GM19035 (cell line): ENCODE data around the gene BNC1.
"Not testable (repeated sequence)": the region's sequence is repeated elsewhere in the genome, so short reads cannot be mapped to it uniquely, and the experiment has no call there.

Source experiments
- ATAC-seq: cut with Tn5 transposase; IDR thresholded peaks from one replicate; pipeline ENCODE4 v1.9.1; 2021; ENCODE audit not compliant: unreplicated experiment

Gene BNC1

DNA sequence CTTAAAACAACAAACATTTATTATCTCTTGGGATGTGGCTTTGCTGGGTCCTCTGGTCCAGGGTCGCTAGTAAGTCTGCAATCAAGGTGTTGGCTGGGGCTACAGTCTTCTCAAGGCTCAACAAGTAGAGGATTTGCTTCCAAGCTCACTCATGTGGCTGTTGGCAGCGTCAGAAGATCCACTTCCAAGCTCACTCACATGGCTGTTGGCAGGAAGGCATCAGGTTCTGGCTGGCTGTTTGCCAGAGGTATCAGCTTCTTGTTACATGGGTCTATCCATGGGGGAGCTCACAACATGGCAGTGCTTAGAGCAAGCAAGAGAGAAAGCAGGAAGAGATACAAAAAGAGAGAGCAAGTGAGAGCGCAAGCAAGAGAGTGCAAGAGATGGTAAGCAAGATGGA, 15.0 kb upstream of the BNC1 start:
- ATAC-seq = no peak

DNA sequence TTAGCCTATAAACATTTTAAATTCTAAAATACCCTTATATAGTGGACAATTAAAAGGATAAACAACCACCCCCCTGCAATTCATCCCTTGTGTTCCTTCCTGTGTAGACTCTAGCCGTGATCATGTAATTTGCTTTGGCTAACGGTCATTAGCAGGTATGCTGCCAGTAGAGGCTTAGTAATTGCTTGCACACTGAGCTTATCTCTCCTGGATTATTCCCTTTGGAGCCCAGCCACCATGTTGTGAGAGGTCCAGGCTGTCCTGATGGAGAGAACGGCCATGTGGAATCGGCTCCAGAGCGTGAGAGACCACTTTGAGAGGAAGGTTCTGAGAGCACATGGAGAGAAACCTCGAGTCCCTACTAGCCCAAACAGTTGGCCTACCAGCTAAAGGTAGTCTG, 11.0 kb upstream of the BNC1 start:
- no peak for ATAC-seq

DNA sequence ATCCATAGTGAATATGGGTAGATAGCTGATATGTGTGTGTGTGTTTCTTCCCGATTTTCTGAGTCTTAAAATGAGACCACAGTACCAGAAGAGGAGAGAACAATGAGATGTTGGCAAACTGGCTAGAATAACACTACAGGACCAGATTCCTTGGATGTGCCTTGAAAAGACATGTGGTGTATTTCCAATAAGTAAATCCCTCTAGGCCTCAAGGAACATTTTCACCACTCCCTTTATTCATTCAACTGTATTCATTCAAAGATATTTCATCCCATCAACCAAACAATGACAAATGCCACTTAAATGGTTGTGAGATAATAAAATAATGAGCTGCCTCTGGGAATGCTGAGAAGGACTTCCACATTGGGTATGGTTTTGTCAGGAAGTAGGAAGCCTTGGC, 8.7 kb upstream of the BNC1 start:
- ATAC-seq = no peak

DNA sequence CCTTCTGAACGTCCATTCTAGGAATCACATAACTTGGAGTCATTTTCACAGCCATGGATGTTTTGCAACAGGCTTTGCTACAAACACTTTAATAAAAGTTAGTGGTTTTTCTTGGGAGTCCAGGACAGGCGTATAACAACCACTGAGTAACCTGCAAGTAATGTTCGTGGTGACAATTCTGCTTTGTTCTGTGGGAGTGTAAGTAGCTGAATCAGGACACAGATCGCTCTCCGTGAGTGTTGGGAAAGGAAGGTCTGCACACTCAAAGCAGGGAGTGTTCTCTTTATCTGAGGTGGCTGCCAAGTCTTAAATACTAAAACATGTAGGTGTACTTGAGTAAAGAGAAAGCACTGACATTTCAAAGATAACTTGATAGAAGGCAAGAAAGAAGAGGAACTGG, 7.9 kb upstream of the BNC1 start:
- ATAC-seq = no peak

DNA sequence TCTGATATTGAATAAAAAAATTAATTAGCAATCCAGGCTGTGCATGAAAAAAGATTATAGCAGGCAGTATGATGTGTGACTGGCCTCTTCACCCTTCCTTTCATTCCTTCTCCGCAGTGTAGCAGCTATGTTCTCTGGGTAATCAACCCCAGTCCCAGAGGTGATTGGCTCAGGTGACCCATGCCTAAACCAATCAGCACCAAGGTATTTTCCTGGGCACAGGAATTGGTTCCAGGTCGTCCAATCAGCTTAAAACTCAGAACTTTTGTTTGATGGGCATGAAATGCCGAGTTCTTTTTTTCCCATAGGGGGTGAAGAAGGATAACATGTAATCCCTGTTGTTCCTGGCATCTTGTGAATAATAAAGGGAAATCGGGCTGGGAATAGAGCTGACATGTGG, 5.8 kb upstream of the BNC1 start:
- no peak for ATAC-seq

DNA sequence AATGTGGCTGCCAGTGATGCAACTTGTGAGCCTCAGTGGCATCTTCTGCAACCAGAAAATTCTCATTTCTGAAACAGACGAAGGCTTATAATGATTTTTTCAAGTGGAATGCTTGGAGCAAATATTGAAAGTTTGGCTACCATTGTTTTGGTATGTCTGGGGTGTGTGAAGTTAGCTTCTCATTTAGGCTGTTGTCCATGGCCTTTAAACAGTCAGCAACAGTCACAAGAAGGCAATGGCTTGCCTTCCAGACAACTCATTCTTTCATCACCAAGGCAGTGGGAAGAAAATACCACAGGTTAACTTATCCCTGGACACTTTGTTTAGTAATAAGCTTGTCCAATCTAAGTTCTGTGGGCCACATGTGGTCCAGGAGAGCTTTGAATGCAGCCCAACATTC, 4.7 kb upstream of the BNC1 start:
- no peak for ATAC-seq

DNA sequence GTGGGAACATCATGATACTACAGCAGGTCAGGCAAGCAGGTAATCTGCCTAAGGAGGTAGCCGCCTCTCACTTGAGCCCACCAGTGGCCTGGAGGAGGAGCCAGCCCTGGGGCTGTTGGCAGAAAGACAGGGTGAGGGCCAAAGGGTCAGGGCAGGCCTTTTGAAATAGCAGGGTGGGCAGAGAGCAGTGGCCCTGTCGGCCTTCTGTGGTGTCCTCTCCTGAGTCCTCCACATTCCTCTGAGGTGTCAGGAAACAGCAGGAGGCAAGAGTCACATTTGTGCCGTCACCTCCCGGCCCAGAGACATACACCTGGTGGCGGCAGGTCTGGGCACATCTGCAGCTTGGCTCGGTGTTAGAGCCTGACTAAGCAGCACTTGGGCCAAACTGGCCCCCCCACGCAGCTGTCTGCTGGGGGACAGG, 3.9 kb upstream of the BNC1 start:
- no peak for ATAC-seq

DNA sequence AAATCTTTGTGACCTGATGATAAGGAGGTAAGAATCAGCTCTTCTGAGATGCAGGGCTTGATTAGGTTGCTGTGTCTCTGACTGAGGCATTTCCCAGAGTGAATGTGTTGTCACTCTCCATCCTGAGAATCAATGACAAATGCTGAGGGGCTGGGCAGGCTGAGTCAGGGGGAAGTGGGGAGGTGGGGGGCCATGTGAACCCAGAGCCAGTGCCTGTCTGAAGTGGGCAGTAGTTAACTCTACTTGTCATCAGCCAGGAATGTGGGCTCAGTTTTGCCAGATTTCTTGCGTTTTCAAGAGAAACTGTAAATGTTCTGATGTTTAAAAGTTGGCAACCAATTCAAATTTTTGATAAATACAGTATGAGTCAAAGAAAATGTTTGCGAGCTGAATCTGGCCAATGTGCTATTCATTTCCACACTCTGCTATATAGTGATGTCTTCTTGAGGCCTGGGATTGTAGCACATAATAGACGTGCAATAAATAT, 3.1 kb upstream of the BNC1 start:
- ATAC-seq = no peak

DNA sequence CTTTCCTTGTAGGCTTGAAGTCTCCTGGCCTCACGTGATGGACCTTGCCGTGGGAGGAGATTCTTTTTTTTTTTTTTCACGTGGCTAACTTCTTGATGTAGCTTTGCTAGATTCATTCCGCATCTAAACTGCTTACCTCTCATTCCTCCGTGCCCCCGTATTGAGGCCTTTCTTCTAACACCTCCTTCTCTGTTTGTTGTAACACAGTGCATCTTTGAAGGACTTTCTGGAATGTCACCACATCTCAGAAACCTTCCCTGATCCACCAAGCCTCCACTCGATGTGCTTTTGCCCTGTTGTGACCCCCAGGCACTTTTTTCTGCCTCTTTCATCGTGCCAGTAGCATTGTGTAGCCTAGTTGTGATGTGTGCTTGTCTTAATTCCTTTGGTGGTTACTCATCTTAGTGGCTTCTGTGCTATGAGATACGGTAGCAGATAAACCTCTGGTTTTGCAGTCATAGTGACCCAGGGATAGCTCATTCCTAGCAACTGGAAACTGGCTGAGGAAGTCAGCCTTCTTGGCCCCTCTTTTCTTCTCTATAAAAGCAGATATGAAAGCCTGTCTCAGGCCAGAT, 1.6 kb upstream of the BNC1 start:
- ATAC-seq = no peak

DNA sequence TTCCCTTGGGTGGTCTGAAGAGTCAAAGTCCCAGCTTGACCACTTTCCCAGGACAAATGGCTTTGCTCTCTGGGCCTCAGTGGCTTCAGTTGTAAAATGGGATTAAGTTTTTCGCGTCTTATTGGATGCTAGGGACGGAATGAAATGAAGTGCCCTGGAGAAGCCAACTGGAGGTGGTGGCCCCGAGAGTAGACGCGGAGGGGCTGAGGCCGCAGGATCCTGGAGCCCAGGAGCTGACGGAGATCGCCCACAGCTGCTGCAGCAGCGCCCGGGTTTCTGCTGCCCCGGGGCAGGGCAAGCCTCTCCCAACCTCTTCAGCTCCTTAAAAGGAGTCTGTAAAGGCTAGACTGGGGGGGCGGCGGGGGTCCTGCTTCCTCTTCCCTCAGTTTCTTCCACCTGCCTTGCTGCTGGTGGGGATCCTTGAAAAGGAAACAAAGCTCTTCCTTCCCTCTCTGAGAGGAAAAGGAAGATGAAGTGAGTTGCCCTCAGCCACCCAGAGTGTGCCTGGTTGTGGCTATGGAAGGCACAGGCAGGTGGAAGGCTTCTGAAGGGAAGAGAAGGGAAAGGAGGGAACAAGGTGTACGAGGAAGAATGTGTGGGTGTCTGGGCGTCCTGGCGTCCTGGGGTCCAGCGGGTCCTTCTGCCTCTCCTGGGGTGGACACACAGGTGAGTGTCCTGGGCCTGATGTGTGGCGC, 967 bp upstream of the BNC1 start:
- ATAC-seq = no peak

DNA sequence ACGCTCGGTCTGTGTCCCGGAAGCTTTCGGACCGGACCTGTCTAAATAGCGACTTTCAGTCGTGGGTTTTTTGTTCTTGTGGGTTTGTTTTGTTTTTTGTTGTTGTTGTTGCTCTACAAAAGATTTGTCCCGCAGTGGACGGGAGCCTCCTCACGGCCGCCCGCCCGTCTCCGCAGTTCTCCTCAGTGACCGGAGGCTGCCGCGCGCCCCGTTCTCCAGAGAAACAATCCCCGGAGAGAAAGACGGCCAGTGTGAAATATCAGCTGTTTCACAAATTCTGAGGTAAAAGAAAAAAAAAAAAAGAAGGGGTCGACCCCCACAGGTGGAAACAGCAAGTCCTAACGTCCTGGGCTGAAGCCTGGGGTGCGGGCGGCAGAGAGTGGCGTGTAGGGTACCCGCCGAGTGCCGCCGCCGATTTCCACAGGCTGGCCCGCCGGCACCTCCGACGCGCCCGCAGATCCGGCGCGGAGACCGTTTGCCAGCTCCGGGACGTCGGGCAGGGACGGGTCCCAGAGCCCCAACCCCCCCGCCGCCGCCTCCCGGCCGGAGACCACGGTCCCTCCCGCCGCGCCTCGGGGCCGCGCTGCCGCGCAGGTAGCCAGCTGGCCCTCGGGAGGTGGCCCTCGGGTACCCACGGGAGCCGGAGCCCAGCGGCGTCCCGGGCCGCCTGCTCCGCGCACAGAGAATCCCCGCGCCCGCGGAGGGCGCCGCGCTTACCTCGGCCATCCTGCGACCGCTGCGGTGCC, 478 bp downstream of the BNC1 start:
- ATAC-seq = no peak

DNA sequence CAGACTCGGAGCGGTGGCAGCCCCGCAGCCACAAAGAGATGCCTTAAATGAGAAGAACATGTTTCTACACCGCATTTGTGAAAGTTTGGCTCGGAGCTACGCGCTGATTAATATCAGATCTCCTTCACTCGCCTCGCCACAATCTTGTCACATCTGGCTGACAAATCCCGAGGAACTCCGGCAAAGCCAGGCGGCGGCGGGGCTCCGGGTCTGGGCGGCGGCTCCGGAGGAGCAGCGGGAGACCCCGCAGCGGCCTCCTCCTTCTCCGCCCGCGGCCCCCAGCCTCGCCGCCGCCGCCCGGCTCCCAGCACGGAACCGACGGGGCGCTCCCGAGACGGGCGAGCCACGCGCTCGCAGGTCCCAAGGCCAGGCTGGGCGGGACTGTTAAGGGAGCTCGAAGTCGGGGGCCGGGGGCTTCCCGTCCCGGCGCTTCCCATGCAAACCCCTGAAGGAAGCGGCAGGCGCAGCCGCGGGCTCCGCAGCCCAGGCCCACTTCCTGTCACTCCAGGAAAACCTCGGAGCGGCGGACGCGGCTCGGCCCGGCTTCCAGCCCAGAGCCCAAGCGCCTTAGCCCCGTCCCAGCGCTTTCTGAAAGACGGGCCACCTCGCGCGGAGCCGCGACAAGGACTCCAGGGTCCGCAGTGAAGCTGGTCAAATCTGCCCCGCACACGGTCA, 1.2 kb downstream of the BNC1 start:
- no peak for ATAC-seq

DNA sequence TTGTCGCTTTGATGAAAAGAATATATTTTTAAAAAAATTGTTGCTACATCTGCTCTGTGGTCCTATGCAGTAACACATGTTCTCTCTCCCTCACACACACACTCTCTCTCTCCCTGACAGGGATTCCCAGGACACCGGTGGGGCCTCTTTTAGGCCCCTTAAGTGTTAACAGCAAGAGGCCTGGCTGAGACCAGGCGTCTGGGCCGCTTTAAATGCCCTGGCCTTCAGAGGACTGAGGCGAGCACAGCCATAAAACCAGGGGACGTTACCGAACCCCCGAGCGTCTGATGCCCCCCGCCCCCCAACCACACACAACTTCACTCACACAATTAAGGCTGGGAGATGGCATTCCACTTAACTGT, 1.7 kb downstream of the BNC1 start:
- ATAC-seq = no peak

DNA sequence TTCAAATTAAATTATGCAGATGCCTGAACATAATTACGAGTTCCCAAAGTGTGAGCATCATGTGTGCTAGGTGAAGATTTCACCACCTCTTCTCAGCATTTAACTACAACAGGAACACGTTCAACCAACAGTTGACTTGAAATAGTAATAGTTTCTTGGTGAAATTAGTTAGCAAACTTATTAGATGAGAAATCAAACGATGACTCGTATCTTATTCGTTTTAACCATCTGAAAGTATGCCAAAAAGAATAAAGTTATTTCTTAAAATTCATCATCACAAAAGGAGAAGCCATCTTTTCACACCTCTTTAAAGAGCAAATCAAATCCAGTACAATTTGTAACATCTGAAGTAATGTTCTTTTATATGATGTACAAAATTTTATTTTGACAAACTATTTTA, 2.3 kb downstream of the BNC1 start:
- ATAC-seq = no peak

DNA sequence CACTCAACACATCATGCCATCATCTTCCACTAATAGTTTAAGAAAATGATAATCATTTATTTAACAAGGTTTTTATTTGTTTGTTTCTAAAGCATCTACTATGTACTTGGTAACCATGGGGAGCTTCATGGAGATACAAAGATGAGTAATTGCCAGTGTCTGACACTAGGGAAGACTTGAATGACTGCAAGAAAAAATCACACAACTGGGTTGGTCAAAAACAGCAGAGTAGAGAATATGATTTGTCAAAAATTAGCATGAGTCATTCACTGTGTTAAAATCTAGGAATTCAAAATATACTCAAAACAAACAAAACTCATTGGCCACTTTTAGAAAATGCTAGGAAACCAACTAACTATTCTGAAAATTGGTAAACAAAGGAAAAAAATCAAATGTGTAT, 6.3 kb downstream of the BNC1 start:
- no peak for ATAC-seq

DNA sequence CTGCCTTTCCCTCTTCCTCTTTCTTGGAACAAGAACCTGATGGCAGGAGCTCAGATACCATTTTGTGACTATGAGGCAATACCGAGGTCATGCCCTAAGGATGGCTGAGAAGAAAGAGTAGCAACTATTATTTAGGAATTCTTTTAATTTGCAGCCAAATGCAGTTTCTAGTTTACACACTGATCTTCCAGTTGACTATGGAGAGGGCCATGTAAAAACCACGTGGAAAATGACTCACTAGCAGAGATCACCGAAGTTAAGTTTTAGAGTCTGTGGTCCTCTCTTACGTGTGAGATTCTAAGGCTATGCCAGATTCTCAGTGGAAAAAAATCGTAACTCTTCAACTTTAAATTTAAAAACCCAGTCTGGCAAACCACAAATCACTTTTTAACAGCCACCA, 7.8 kb downstream of the BNC1 start:
- ATAC-seq = no peak

DNA sequence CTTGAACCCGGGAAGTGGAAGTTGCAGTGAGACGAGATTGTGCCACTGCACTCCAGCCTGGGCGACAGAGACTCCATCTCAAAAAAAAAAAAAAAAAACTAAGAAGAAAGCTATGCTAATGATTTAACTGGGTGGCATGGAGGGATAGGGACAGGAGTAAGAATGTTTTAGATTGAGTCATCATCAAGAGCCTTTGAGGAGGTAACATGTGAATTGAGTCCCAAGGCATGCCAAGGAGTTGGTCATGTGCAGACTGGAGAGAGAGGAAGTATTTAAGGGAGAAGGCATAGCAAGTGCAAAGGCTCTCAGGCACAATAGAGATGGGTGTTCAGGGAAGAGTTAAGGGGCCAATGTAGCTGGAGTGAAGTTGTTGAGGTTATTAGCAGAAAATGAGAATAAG, 9.1 kb downstream of the BNC1 start:
- ATAC-seq = no peak

DNA sequence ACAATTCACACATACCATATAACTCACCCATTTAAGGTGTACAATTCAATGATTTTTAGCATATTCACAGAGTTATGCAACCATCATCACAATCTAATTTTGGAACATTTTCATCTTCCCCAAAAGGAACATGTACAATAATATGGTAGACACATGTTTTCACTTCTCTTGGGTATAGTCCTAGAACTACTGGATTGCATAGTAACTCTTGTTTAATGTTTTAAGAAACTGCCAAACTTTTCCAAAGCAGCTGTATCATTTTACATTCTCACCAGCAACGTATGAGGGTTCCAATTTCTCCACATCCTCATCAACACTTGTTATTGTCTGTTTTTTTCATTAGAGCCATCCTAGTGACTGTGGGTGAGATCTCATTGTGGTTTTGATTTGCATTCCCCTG, 14.3 kb downstream of the BNC1 start:
- no peak for ATAC-seq

DNA sequence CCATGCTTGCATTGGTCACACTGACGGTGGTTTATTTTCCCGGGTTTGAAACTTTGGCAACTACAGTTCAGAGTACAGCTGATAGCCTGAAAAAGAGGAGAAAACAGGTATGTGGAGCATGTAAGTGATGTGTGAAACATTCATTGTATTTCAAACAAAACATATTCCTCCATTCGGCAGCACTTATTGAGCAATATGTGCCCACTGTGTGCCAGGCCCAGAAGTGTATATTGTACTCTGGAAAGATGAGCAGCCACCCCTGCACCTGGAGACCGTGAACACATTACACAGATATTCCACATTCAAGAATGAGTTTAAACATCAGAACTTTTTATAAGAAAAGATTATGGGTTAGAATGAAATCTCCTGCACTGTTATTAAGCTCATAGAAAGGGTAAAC, 16.3 kb downstream of the BNC1 start:
- no peak for ATAC-seq

DNA sequence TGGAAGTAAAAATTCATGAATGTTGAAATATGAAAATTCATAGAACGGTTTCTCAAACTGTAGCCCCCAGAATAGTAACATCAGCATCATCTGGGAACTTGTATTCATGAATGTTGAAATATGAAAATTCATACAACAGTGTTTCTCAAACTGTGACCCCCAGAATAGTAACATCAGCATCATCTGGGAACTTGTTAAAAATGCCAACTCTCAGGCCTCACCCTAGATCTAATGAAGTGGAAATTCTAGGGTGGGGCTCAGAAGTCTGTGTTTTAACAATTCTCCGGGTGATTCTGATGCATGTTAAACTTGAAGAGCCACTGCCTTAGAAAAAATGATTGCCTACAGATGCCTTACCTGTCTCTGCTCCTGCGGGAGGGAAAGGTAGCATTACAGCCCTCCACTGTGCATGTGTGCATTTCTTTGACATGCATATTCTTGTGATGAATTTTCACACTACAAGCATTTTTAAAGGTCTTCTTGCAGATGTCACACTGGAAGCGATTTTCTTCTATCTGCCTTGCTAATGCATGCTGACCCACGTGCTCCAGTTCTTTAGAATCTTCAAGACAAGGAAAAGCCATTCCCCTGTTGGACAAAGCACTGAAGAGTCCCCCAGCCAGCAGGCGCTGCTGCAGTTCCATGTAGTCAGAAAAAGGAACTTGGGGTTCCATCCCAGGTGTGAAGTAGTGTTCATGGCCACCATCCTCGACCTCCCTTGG, 21.7 kb downstream of the BNC1 start:
- no peak for ATAC-seq

DNA sequence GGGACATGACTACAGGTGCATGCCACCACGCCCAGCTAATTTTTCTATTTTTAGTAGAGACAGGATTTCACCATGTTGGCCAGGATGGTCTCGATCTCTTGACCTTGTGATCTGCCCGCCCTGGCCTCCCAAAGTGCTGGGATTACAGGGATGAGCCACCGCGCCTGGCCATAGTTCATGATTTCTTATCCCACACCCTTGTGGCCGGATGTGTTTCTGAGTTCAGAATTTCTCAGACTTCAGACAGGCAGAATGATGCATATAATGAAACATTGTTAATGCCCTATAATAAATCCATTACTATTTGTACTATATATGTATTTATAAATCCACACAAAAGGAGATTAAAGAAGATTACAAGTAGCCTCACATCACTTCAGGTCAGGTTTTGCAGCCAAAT, 22.3 kb downstream of the BNC1 start:
- not testable (repeated sequence) for ATAC-seq
